ENCODE results near the gene GPX4. TPM values are rescaled to one million over a fixed set of nuclear protein-coding genes. Genes with fewer than 3 reads are reported as not detected.

Gene GPX4
- total RNA-seq, 1 experiment from 2014 or later = 355 TPM

DNA sequence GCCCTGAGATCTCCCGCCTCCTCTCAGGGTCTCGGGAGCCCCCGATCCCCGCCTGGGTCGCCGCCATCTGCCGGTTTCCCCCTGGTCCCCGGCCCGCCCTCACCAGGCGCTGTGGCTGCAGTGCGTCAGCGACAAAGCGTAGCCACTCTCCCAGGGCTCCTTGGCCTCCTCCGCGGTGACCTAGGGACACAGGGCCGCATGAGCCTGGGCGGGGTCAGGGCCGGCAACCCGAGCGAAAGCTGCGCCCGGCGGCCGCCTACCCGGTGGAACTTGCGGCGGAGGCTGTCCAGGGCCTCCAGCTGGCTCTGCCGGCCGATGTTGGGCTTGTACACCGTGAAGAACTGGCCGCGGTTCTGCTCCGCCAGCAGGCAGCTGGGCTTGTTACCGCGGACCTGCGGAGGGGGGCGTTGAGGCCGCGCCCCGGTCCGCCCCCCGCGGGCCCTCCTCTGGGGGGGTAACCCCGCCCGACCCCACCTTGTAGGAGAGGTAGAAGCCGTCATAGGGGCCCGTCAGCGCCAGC, 5.3 kb downstream of the GPX4 start:
- peaks cover 2% of the 10 kb centered on the region for H3K27me3 Mint-ChIP-seq (ENCODE audit: low read depth)
- H3K4me2 ChIP-seq (ENCODE audit: insufficient read depth, insufficient read length, low read length) = no peak overlapping the region
- no peak overlapping the region for H4K5ac ChIP-seq (ENCODE audit: insufficient read length, low read depth, low read length)
- TF ChIP-seq, protein P1, sequence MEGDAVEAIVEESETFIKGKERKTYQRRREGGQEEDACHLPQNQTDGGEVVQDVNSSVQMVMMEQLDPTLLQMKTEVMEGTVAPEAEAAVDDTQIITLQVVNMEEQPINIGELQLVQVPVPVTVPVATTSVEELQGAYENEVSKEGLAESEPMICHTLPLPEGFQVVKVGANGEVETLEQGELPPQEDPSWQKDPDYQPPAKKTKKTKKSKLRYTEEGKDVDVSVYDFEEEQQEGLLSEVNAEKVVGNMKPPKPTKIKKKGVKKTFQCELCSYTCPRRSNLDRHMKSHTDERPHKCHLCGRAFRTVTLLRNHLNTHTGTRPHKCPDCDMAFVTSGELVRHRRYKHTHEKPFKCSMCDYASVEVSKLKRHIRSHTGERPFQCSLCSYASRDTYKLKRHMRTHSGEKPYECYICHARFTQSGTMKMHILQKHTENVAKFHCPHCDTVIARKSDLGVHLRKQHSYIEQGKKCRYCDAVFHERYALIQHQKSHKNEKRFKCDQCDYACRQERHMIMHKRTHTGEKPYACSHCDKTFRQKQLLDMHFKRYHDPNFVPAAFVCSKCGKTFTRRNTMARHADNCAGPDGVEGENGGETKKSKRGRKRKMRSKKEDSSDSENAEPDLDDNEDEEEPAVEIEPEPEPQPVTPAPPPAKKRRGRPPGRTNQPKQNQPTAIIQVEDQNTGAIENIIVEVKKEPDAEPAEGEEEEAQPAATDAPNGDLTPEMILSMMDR (conservative IDR thresholded peaks at IDR 0.05) = no peak
- H2AK5ac ChIP-seq (ENCODE audit: insufficient read length, low read length) = no peak overlapping the region
- H3K27ac ChIP-seq (ENCODE audit: insufficient read length, low read depth, low read length) = no peak overlapping the region
- no peak overlapping the region for H3K14ac ChIP-seq (ENCODE audit: insufficient read depth, low read length)
- no peaks in the 10 kb centered on the region for H3K9me3 Mint-ChIP-seq
- H2BK15ac ChIP-seq (ENCODE audit: low read depth, low read length) = no peak overlapping the region
- H2AFZ ChIP-seq (ENCODE audit: low read length) = no peak overlapping the region
- no peak overlapping the region for H4K91ac ChIP-seq (ENCODE audit: insufficient read length, low read depth, low read length)
- no peaks in the 10 kb centered on the region for H3K23me2 ChIP-seq (ENCODE audit: insufficient read length, low read depth, low read length, poor library complexity, severe bottlenecking)
- H2BK5ac ChIP-seq (ENCODE audit: insufficient read length, low read length) = no peak overlapping the region
- H2BK120ac ChIP-seq (ENCODE audit: low read depth, low read length, poor library complexity, severe bottlenecking) = no peak overlapping the region
- H3K79me1 ChIP-seq (ENCODE audit: insufficient read depth, low read depth, low read length, poor library complexity, severe bottlenecking) = no peaks in the 10 kb centered on the region
- no peak overlapping the region for H2BK20ac ChIP-seq (ENCODE audit: low read depth, low read length, poor library complexity, severe bottlenecking)
- H3K23ac ChIP-seq (ENCODE audit: insufficient read length, low read depth, low read length) = no peak overlapping the region
- no peak overlapping the region for H3K9ac ChIP-seq (ENCODE audit: extremely low read depth, insufficient read length, low read length)
- no peak overlapping the region for H4K8ac ChIP-seq (replicated peaks; ENCODE audit: insufficient read length, low read depth, low read length)
- H3K27ac Mint-ChIP-seq = no peak overlapping the region
- H3K9me3 ChIP-seq (ENCODE audit: control insufficient read depth, low read depth, low read length) = no peaks in the 10 kb centered on the region
- no peaks in the 10 kb centered on the region for H4K20me1 ChIP-seq (ENCODE audit: control insufficient read depth, insufficient read depth, insufficient read length)
- no CpG with 5 or more reads among the region's 48 CpGs for WGBS (ENCODE audit: extremely low coverage, insufficient read length, low lambda C conversion rate)
- H3K4me1 ChIP-seq (ENCODE audit: insufficient read depth, low read length) = no peaks in the 10 kb centered on the region
- H3K18ac ChIP-seq (ENCODE audit: insufficient read length, low read depth, low read length) = no peak overlapping the region
- H2BK12ac ChIP-seq (ENCODE audit: insufficient read length, low read depth, low read length) = no peak overlapping the region
- H3K79me2 ChIP-seq (ENCODE audit: insufficient read depth, low read length) = no peaks in the 10 kb centered on the region; the same call in 1 of the 2 replicates
- no peak for DNase-seq
- H3K4me1 Mint-ChIP-seq = peaks cover 2 to 12% of the 10 kb centered on the region in 2 experiments; a peak in 3 of 4 replicates
- H3T11ph ChIP-seq (ENCODE audit: low read length) = no peak overlapping the region
- H3K56ac ChIP-seq (ENCODE audit: insufficient read length, low read depth, low read length) = no peak overlapping the region
- H3K4ac ChIP-seq (ENCODE audit: low read depth, low read length) = no peak overlapping the region
- no peak overlapping the region for H3K4me3 Mint-ChIP-seq
- no peaks in the 10 kb centered on the region for H3K27me3 ChIP-seq (ENCODE audit: insufficient read depth, low read length)
- H3K36me3 Mint-ChIP-seq (ENCODE audit: insufficient read depth in 1 of 3, low read depth in 3 of 3) = peaks cover 0 to 19% (median 7%) of the 10 kb centered on the region in 3 experiments; a peak in 3 of 7 replicates
